Activated CD4-positive, alpha-beta T cell treated with anti-CD3 and anti-CD28 coated beads for 36 hours (primary cell): ENCODE results near the gene CREBBP. TPM values are rescaled to one million over a fixed set of nuclear protein-coding genes. Genes with fewer than 3 reads are reported as not detected.

Source experiments
- ATAC-seq: fragments of 200-7000 bp; cut with Tn5 transposase; one replicate; pipeline ENCODE4 v1.10.0; 2021; ENCODE audit warnings: mild to moderate bottlenecking, moderate library complexity
- CTCF ChIA-PET: fragments of 350-600 bp; sonication (Branson Sonifier 250); formaldehyde crosslinking; loops from one replicate; lab custom pipeline; 2021; ENCODE audit warnings: antibody characterized with exemption; lab: Charles Lee
- POLR2A ChIA-PET: fragments of 350-600 bp; sonication (Branson Sonifier 250); formaldehyde crosslinking; loops from one replicate; lab custom pipeline; 2021; ENCODE audit warnings: antibody characterized with exemption, inconsistent platforms; lab: Charles Lee
- DNase-seq: peaks from one replicate; pipeline ENCODE4 v3.0.0-alpha.2; 2020
- H3K27ac Mint-ChIP-seq: one replicate; pipeline ENCODE4 v1.8.0; 2021; ENCODE audit warnings: mixed read lengths
- H3K27me3 Mint-ChIP-seq: one replicate; pipeline ENCODE4 v1.8.0; 2021; ENCODE audit warnings: mixed read lengths
- H3K36me3 Mint-ChIP-seq: one replicate; pipeline ENCODE4 v1.8.0; 2021; ENCODE audit warnings: low read depth, mixed read lengths
- H3K4me1 Mint-ChIP-seq: one replicate; pipeline ENCODE4 v1.8.0; 2021; ENCODE audit warnings: mixed read lengths
- H3K4me3 Mint-ChIP-seq: one replicate; pipeline ENCODE4 v1.8.0; 2021; ENCODE audit warnings: mild to moderate bottlenecking, moderate library complexity, mixed read lengths
- H3K9me3 Mint-ChIP-seq: one replicate; pipeline ENCODE4 v1.8.0; 2021; ENCODE audit warnings: low read depth, mixed read lengths
- intact Hi-C, 2 experiments: fragments of 100-400 bp; cut with DNase I in 1 of 2; cut with micrococcal nuclease in 1 of 2; formaldehyde crosslinking; loops; one replicate each; pipeline versions ENCODE4 v1.14.2 to v1.15.1; 2022 to 2024; cut with DNase I, micrococcal nuclease
- total RNA-seq, 2 experiments: library from RNA; stranded (reverse); gene quantifications; one replicate each; pipeline ENCODE4 v1.2.3, GENCODE V29; 2021

The CREBBP gene
- total RNA-seq, 2 experiments from 2014 or later = 28.1 to 37.4 TPM

- ChIA-PET CTCF (interaction anchor here (0.7 to 1.5 kb wide), 2 partner anchors 10 to 14 kb away, joined by 3 to 4 read pairs; no protein-coding TSS in a partner anchor), POLR2A (no interaction called here)
- DNase-seq (no peak), ATAC-seq (no peak)
- H3K27me3 Mint-ChIP-seq = no peaks in the 10 kb centered on the region
- H3K4me1 Mint-ChIP-seq = no peaks in the 10 kb centered on the region
- H3K4me3 Mint-ChIP-seq = no peak overlapping the region
- H3K27ac Mint-ChIP-seq = no peak overlapping the region
- peaks cover 54% of the 10 kb centered on the region for H3K36me3 Mint-ChIP-seq
- H3K9me3 Mint-ChIP-seq = no peaks in the 10 kb centered on the region
- intact Hi-C loops = no loop called here
Observed at GRCh38 chr16:3681206-3681605, 199.3 kb downstream of the CREBBP start.

- POLR2A ChIA-PET = no interaction called here
- Mint-ChIP-seq H3K4me3 (no peak overlapping the region), H3K36me3 (peaks cover 58% of the 10 kb centered on the region), H3K27ac (no peak overlapping the region), H3K9me3 (no peaks in the 10 kb centered on the region), H3K4me1 (no peaks in the 10 kb centered on the region), H3K27me3 (no peaks in the 10 kb centered on the region)
- intact Hi-C loops = no loop called here
- ATAC-seq (no peak), DNase-seq (no peak)
- CTCF ChIA-PET = interaction anchor here (0.6 to 1.5 kb wide), 4 partner anchors 11 to 611 kb away, joined by 3 read pairs; no protein-coding TSS in a partner anchor
Observed at GRCh38 chr16:3677994-3678393, 202.5 kb downstream of the CREBBP start.

- no peaks in the 10 kb centered on the region for H3K4me1 Mint-ChIP-seq
- intact Hi-C loops = no loop called here
- ATAC-seq = no peak
- ChIA-PET POLR2A (interaction anchor here (0.5 kb wide), 1 partner anchor 172 kb away, joined by 4 read pairs; no protein-coding TSS in a partner anchor), CTCF (interaction anchor here (0.6 kb wide), 1 partner anchor 1281 kb away, joined by 3 read pairs; no protein-coding TSS in a partner anchor)
- peaks cover 54% of the 10 kb centered on the region for H3K36me3 Mint-ChIP-seq
- no peaks in the 10 kb centered on the region for H3K27me3 Mint-ChIP-seq
- H3K9me3 Mint-ChIP-seq = no peaks in the 10 kb centered on the region
- DNase-seq = no peak
- H3K4me3 Mint-ChIP-seq = no peak overlapping the region
- H3K27ac Mint-ChIP-seq = no peak overlapping the region
Observed at GRCh38 chr16:3675601-3676130, 204.8 kb downstream of the CREBBP start.

Other genes with a start within 250 kb of the CREBBP start
- 10 to 100 TPM; 10.1 to 11.3 TPM for gene DNASE1, start 226.0 kb downstream of the CREBBP start, total RNA-seq
- 100 to 1,000 TPM; 306 to 360 TPM for gene TRAP1, start 163.2 kb downstream of the CREBBP start, total RNA-seq
- gene ADCY9, start 235.7 kb upstream of the CREBBP start, total RNA-seq = 1 to 10 TPM; 5.3 to 6.2 TPM